ENCODE data around the gene PLAAT4. TPM values are rescaled to one million over a fixed set of nuclear protein-coding genes. Genes with fewer than 3 reads are reported as not detected.
A peak's percentile ranks its signal among the peaks of the same experiment; 100 is the strongest.

PLAAT4 gene
- total and polyA plus RNA-seq, 7 donors, result 4.3 to 12.2 (median 8.5) TPM

DNA sequence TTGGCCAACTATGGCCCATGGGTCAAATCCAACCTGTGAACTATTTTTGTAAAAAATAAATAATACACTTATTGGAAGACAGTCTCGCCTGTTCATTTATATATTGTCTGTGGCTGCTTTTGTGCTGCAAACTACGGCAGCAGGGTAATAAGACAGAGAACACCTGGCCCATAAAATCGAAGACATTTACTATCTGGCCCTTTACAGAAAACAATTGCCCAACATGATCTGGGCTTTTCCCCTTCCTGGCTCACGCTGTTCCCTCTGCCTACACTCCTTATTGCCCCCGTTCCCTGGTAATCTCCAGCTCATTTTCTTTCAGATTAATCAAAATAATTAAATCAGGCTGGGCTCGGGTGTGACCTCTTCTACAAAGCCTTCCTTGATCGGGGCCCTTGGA is 21.0 kb downstream of the PLAAT4 start:
- H3K36me3 ChIP-seq (ENCODE audit: insufficient read depth in 1 of 2, low read depth in 1 of 2), result no peaks in the 10 kb centered on the region
- ATAC-seq, result no peak
- no peaks in the 10 kb centered on the region for H3K9me3 ChIP-seq
- H3K4me3 ChIP-seq, result no peak overlapping the region
- no peaks in the 10 kb centered on the region for H3K4me1 ChIP-seq
- no peak for DNase-seq
- WGBS, 3 donors, result 79 to 88% (median 84%) methylated on average over 7 of the region's 7 CpGs
- no peaks in the 10 kb centered on the region for H3K27me3 ChIP-seq (ENCODE audit: insufficient read depth in 3 of 3, low read length in 2 of 3)
- TF ChIP-seq, protein P1, sequence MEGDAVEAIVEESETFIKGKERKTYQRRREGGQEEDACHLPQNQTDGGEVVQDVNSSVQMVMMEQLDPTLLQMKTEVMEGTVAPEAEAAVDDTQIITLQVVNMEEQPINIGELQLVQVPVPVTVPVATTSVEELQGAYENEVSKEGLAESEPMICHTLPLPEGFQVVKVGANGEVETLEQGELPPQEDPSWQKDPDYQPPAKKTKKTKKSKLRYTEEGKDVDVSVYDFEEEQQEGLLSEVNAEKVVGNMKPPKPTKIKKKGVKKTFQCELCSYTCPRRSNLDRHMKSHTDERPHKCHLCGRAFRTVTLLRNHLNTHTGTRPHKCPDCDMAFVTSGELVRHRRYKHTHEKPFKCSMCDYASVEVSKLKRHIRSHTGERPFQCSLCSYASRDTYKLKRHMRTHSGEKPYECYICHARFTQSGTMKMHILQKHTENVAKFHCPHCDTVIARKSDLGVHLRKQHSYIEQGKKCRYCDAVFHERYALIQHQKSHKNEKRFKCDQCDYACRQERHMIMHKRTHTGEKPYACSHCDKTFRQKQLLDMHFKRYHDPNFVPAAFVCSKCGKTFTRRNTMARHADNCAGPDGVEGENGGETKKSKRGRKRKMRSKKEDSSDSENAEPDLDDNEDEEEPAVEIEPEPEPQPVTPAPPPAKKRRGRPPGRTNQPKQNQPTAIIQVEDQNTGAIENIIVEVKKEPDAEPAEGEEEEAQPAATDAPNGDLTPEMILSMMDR (IDR thresholded peaks at IDR 0.05), result no peak
- no peak overlapping the region for H3K27ac ChIP-seq
- intact Hi-C loops (cut with DNase I), result no loop called here

DNA sequence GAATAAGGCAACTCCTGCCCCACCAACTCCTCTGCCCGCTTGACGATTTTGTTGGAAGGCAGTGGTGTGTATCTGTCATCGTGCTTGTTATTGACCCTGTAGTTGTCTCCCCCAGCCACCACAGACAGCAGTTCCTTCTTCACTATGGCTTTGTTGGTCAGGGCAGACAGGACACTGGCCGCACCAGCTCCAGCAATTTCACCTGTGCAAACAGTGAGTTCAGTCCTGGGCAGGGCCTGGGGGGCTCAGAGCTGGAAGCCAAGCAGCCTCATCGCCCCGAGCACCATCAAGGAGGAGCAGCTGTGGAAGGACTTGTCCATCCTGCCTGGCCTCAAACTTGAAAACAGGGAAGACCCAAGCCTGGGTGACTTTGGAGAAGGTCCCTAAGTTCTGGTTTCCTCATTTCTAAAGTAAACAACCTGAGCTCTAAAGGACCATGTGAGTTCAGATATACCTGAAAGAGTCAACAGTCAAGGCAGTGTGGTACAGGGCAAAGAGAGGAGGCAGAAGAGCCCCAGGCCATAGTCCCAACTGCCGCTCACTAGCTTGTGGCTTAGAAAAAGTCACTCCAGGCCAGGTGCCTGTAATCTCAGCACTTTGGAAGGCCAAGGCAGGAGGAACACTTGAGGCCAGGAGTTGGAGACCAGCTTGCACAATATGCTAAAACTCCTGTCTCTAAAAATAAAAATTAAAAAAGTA is 22.0 kb downstream of the PLAAT4 start:
- 93 to 98% (median 94%) methylated on average over 7 of the region's 7 CpGs for WGBS, 3 donors
- intact Hi-C loops (cut with DNase I), result no loop called here
- Histone ChIP-seq H3K4me1 (no peaks in the 10 kb centered on the region), H3K27ac (no peak overlapping the region), H3K27me3 (ENCODE audit: insufficient read depth in 3 of 3, low read length in 2 of 3) (no peaks in the 10 kb centered on the region), H3K4me3 (no peak overlapping the region), H3K36me3 (ENCODE audit: insufficient read depth in 1 of 2, low read depth in 1 of 2) (no peaks in the 10 kb centered on the region), H3K9me3 (no peaks in the 10 kb centered on the region)
- ATAC-seq, result no peak
- TF ChIP-seq, protein P1 (IDR thresholded peaks at IDR 0.05), result no peak
- DNase-seq, result no peak

DNA sequence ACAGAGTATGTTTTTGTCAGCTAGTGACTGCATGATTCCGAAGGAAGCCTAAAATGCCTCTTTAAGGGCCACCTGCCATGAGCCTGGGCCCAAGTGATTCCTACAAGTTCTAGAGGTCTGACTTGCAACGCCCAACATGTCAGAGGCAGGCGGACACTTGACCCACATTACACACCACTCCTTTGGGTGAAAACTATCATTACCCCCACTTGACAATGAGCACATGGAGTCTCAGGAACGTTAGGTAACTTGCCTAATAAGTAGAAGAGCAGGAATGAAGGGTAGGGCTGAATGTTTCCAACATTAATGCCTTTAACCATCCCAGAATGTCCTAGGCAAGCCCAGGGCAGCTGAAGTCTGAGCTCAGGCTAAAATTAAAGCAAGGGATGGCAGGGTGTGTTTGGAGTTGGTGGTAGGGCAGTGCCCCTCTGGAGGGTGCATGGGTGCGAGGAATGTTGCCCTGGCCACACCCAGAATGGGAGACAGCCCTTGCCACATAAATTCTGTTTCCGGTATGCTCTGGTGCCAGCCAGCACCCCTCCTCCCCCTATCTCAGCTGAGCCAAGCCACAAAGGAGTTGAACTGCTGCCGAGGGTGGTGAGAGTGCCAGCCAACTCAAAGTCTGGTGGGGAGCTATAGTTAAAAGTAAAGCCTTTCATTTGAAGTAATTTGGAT is 24.0 kb downstream of the PLAAT4 start:
- Histone ChIP-seq H3K36me3 (ENCODE audit: insufficient read depth in 1 of 2, low read depth in 1 of 2) (no peaks in the 10 kb centered on the region), H3K4me3 (no peak overlapping the region), H3K4me1 (no peaks in the 10 kb centered on the region), H3K27ac (no peak overlapping the region), H3K9me3 (no peaks in the 10 kb centered on the region), H3K27me3 (ENCODE audit: insufficient read depth in 3 of 3, low read length in 2 of 3) (no peaks in the 10 kb centered on the region)
- peak in 2 of 4 donors; percentile 35 to 50 for ATAC-seq
- no peak for DNase-seq
- WGBS, 3 donors, result 63 to 78% (median 73%) methylated on average over 7 of the region's 7 CpGs
- TF ChIP-seq, protein P1 (IDR thresholded peaks at IDR 0.05), result no peak
- intact Hi-C loops (cut with DNase I), result no loop called here

DNA sequence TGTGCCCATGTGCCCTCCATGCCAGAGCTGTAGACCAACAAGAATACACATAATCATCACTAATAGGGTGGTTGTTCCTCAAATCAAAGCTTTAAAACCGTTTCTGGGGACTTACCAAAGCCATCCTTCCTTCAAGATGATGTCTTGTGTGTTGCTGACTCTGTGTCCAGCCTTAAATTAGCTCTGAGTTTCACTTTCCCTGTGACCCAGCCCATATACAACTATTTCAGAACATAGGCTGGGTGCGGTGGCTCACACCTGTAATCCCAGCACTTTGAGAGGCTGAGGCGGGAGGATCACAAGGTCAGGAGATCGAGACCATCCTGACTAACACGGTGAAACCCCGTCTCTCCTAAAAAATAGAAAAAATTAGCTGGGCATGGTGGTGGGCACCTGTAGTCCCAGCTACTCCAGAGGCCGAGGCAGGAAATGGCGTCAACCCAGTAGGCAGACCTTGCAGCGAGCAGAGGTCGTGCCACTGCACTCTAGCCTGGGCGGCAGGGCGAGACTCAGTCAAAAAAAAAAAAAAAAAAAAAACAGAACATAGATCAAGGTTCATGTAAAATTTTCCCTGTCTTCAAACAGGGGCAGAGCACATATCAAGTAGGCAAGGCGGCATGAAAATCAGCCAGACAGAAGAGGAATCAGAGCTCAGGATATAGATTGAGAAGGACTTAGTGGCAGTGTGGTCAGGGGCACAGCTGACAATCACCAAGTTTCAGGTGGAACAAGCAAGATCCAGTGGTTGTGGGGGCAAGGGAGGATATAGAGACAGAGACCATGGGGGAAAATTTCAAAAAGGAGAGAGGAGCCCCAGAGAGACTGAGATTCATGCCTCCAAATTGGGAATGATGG is 26.8 kb downstream of the PLAAT4 start, which contains the start of gene PLAAT2:
PLAAT2 (minus strand) TSS at position 179 of the 855 bp plus-strand sequence; CDS start at position 124, 55 bp downstream.
- 95 to 96% (median 95%) methylated on average over 13 of the region's 13 CpGs for WGBS, 3 donors
- TF ChIP-seq, protein P1 (IDR thresholded peaks at IDR 0.05), result no peak
- intact Hi-C loops (cut with DNase I), result no loop called here

More for the DNA sequence above, 26.8 kb downstream of the PLAAT4 start, which contains the start of gene PLAAT2:
- ATAC-seq (no peak), DNase-seq (no peak)
- Histone ChIP-seq H3K9me3 (no peaks in the 10 kb centered on the region), H3K4me1 (peaks cover 10% of the 10 kb centered on the region), H3K27ac (no peak within 1 kb of the TSS), H3K27me3 (ENCODE audit: insufficient read depth in 3 of 3, low read length in 2 of 3) (no peaks in the 10 kb centered on the region), H3K4me3 (no peak within 1 kb of the TSS), H3K36me3 (ENCODE audit: insufficient read depth in 1 of 2, low read depth in 1 of 2) (no peaks in the 10 kb centered on the region)

All from psoas muscle (tissue), 8 donors.